Left ventricle myocardium inferior (tissue), 1 donor: ENCODE data around the gene TPRG1. TPM values are rescaled to one million over a fixed set of nuclear protein-coding genes. Genes with fewer than 3 reads are reported as not detected.

ENCODE experiments used
- DNase-seq: peaks from one replicate; pipeline ENCODE4 v3.0.0-alpha.2; 2020
- H3K27ac ChIP-seq: fragments of 200-600 bp; replicated peaks from 2 replicates; pipeline ENCODE4 v1.8.0; 2021
- H3K27me3 ChIP-seq: fragments of 200-600 bp; 2 replicates; pipeline ENCODE4 v1.8.0; 2021; ENCODE audit warnings: low read depth
- H3K36me3 ChIP-seq: fragments of 200-600 bp; 2 replicates; pipeline ENCODE4 v1.8.0; 2021
- H3K4me1 ChIP-seq: fragments of 200-600 bp; 2 replicates; pipeline ENCODE4 v1.8.0; 2021
- H3K4me3 ChIP-seq: fragments of 200-600 bp; 2 replicates; pipeline ENCODE4 v1.8.0; 2021; ENCODE audit warnings: mild to moderate bottlenecking, moderate library complexity
- H3K9me3 ChIP-seq: fragments of 200-600 bp; replicated peaks from 2 replicates; pipeline ENCODE4 v1.8.0; 2021
- intact Hi-C: fragments of 100-400 bp; cut with micrococcal nuclease; formaldehyde crosslinking; loops from one replicate; pipeline ENCODE4 v1.11.0; 2022
- total RNA-seq: library from RNA; stranded (reverse); fragmentation: NEBNext Ultra II Directional; extraction: Animal tissue kit (Norgen Biotek cat#: 25700); gene quantifications from one replicate; pipeline ENCODE4 v1.2.1, GENCODE V29; 2021
- TF ChIP-seq, protein P1 (sequence below): fragments of 200-600 bp; IDR thresholded peaks from 2 replicates; pipeline ENCODE4 v1.8.0; 2021; ENCODE audit warnings: antibody characterized with exemption, mild to moderate bottlenecking, borderline replicate concordance
- donor health status: DM: no; HTN: yes; CAD: no; lungs with severe emphysema.

The TPRG1 gene
- total RNA-seq, 1 donor from 2014 or later = 1.5 TPM

GRCh38 chr3:189339996-189340395 is 168.2 kb downstream of the TPRG1 start:
- intact Hi-C loops = no loop called here
- Histone ChIP-seq H3K36me3 (no peaks in the 10 kb centered on the region), H3K4me1 (peaks cover 4% of the 10 kb centered on the region), H3K9me3 (no peaks in the 10 kb centered on the region), H3K27me3 (no peaks in the 10 kb centered on the region), H3K27ac (no peak overlapping the region), H3K4me3 (no peak overlapping the region)
- no peak for DNase-seq
- TF ChIP-seq, protein P1, sequence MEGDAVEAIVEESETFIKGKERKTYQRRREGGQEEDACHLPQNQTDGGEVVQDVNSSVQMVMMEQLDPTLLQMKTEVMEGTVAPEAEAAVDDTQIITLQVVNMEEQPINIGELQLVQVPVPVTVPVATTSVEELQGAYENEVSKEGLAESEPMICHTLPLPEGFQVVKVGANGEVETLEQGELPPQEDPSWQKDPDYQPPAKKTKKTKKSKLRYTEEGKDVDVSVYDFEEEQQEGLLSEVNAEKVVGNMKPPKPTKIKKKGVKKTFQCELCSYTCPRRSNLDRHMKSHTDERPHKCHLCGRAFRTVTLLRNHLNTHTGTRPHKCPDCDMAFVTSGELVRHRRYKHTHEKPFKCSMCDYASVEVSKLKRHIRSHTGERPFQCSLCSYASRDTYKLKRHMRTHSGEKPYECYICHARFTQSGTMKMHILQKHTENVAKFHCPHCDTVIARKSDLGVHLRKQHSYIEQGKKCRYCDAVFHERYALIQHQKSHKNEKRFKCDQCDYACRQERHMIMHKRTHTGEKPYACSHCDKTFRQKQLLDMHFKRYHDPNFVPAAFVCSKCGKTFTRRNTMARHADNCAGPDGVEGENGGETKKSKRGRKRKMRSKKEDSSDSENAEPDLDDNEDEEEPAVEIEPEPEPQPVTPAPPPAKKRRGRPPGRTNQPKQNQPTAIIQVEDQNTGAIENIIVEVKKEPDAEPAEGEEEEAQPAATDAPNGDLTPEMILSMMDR = no peak

- no peak overlapping the region for H3K4me3 ChIP-seq
- TF ChIP-seq, protein P1 = no peak
- H3K36me3 ChIP-seq = no peaks in the 10 kb centered on the region
- intact Hi-C loops = no loop called here
- H3K27me3 ChIP-seq = no peaks in the 10 kb centered on the region
- H3K4me1 ChIP-seq = peaks cover 4% of the 10 kb centered on the region
- H3K27ac ChIP-seq = no peak overlapping the region
- no peak for DNase-seq
- H3K9me3 ChIP-seq = no peaks in the 10 kb centered on the region
Measured at GRCh38 chr3:189340680-189341460, 169.1 kb downstream of the TPRG1 start.

DNA sequence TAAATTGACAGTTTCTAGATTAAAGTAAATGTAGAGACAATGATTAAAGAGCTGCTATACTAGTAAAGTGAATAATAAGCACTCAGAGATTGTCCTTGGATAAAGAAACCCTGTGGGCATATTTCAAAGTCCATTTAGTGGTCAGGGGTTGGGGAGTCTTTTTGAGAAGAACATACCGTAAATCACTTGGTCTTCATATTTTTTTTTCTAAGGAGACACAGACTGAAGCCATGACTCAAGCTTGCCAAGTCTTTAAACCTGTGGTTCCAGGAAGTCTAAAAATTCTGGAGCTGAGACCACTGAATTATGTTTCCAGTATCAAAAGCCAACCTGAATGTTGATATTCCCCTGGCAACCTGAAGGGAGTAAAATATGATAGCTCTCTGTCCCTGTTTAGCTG is 171.0 kb downstream of the TPRG1 start:
- Histone ChIP-seq H3K27me3 (no peaks in the 10 kb centered on the region), H3K9me3 (no peaks in the 10 kb centered on the region), H3K27ac (no peak overlapping the region), H3K4me3 (no peak overlapping the region), H3K36me3 (no peaks in the 10 kb centered on the region), H3K4me1 (peaks cover 4% of the 10 kb centered on the region)
- TF ChIP-seq, protein P1 = no peak
- intact Hi-C loops = no loop called here
- DNase-seq = no peak

GRCh38 chr3:189344996-189345395 is 173.2 kb downstream of the TPRG1 start:
- TF ChIP-seq, protein P1 = no peak
- no peak overlapping the region for H3K4me3 ChIP-seq
- no peak for DNase-seq
- intact Hi-C loops = no loop called here
- H3K36me3 ChIP-seq = no peaks in the 10 kb centered on the region
- H3K27me3 ChIP-seq = no peaks in the 10 kb centered on the region
- H3K27ac ChIP-seq = no peak overlapping the region
- H3K9me3 ChIP-seq = no peaks in the 10 kb centered on the region
- no peaks in the 10 kb centered on the region for H3K4me1 ChIP-seq

DNA sequence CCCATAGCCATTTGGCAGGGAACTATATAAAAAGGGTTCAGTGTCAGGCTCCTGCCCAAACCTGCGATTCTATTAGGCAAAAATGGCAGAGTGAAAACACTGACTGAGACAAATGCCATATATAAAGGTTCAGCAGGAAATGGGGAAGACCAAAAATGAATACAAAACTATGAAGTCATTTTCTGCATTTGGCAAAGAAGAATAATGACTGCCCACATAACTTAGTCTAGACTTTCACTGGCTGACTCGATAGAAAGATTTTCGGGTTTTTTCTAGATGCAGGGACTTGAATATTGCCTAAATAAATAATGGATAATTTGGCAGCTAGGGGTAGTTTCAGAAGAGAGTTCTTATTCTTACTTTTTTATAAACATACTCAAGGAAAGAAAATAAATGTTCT is 178.0 kb downstream of the TPRG1 start:
- H3K4me1 ChIP-seq = no peaks in the 10 kb centered on the region
- DNase-seq = no peak
- H3K4me3 ChIP-seq = no peak overlapping the region
- no peaks in the 10 kb centered on the region for H3K36me3 ChIP-seq
- no peaks in the 10 kb centered on the region for H3K27me3 ChIP-seq
- intact Hi-C loops = no loop called here
- H3K27ac ChIP-seq = no peak overlapping the region
- H3K9me3 ChIP-seq = no peaks in the 10 kb centered on the region
- TF ChIP-seq, protein P1 = no peak
